SK-N-SH (cell line): ENCODE results near the gene TSPAN4. TPM values are rescaled to one million over a fixed set of nuclear protein-coding genes. Genes with fewer than 3 reads are reported as not detected.

Source experiments
- CTCF ChIA-PET: fragments of 300-600, 350-600 bp; formaldehyde crosslinking; extraction: SDS; loops from one replicate; lab custom pipeline; 2021; lab: Yijun Ruan, JAX
- POLR2A ChIA-PET: fragments of 350-600 bp; sonication (Branson Sonifier 250); formaldehyde crosslinking; extraction: SDS; loops from one replicate; lab custom pipeline; 2020; ENCODE audit warnings: antibody characterized with exemption, inconsistent platforms; lab: Yijun Ruan, JAX
- DNase-seq: peaks from one replicate; pipeline ENCODE4 v3.0.0; 2012
- H2AFZ ChIP-seq: fragments of 200-600 bp; sonication (generic); 2 replicates; pipeline ENCODE4 v1.8.1; 2016; ENCODE audit warnings: antibody characterized with exemption, mild to moderate bottlenecking, low read depth
- H3F3A ChIP-seq: fragments of 200-600 bp; sonication (generic); replicated peaks from 2 replicates; pipeline ENCODE3; 2016; ENCODE audit warnings: antibody characterized with exemption, mild to moderate bottlenecking; ENCODE audit not compliant: insufficient read depth
- H3K27ac ChIP-seq, 2 experiments: fragments of 200-500 bp in 1 of 2; fragments of 200-600 bp in 1 of 2; sonication (Bioruptor generic) in 1 of 2; sonication (generic), shearing (Covaris generic) in 1 of 2; 2 replicates each; pipeline versions ENCODE4 v1.5.1 to v1.6.1; 2014 to 2016; ENCODE audit warnings: low read depth in 2 of 2, inconsistent platforms in 1 of 2, low read length in 1 of 2, mild to moderate bottlenecking in 1 of 2, mixed read lengths in 1 of 2
- H3K27me3 ChIP-seq: fragments of 200-600 bp; sonication (generic), shearing (Covaris generic); 2 replicates; pipeline ENCODE4 v1.6.1; 2016; ENCODE audit warnings: mixed run types; ENCODE audit not compliant: insufficient read depth
- H3K36me3 ChIP-seq, 2 experiments: fragments of 200-500 bp in 1 of 2; fragments of 200-600 bp in 1 of 2; sonication (Bioruptor generic) in 1 of 2; sonication (generic) in 1 of 2; replicated peaks in 1 of 2; 2 replicates each; pipeline versions ENCODE3 to v1.5.1; 2014 to 2016; ENCODE audit warnings: low read length in 1 of 2, mild to moderate bottlenecking in 1 of 2; ENCODE audit not compliant: insufficient read depth in 2 of 2, control insufficient read depth in 1 of 2
- H3K4me1 ChIP-seq, 2 experiments: fragments of 200-500 bp in 1 of 2; fragments of 200-600 bp in 1 of 2; sonication (Bioruptor generic) in 1 of 2; sonication (generic), shearing (Covaris generic) in 1 of 2; 2 replicates each; pipeline versions ENCODE4 v1.5.1 to v1.6.1; 2014 to 2016; ENCODE audit warnings: low read depth in 1 of 2, low read length in 1 of 2, mixed run types in 1 of 2; ENCODE audit not compliant: insufficient read depth in 2 of 2, control insufficient read depth in 1 of 2
- H3K4me2 ChIP-seq: fragments of 200-600 bp; sonication (generic), shearing (Covaris generic); 2 replicates; pipeline ENCODE4 v1.6.1; 2017; ENCODE audit warnings: mixed run types
- H3K4me3 ChIP-seq, 2 experiments: fragments of 200-500 bp in 1 of 2; fragments of 200-600 bp in 1 of 2; sonication (Bioruptor generic) in 1 of 2; sonication (generic), shearing (Covaris generic) in 1 of 2; 2 replicates each; pipeline versions ENCODE4 v1.5.1 to v1.8.1; 2014 to 2016; ENCODE audit warnings: low read depth in 2 of 2, inconsistent platforms in 1 of 2, low read length in 1 of 2, mild to moderate bottlenecking in 1 of 2, mixed read lengths in 1 of 2, moderate library complexity in 1 of 2
- H3K79me2 ChIP-seq: fragments of 200-600 bp; sonication (generic); 2 replicates; pipeline ENCODE4 v1.8.1; 2017; ENCODE audit warnings: mild to moderate bottlenecking; ENCODE audit not compliant: insufficient read depth
- H3K9ac ChIP-seq: fragments of 200-600 bp; sonication (generic); 2 replicates; pipeline ENCODE4 v1.6.1; 2017; ENCODE audit warnings: mixed run types
- H3K9me2 ChIP-seq: fragments of 200-600 bp; sonication (generic); 2 replicates; pipeline ENCODE4 v1.6.1; 2017; ENCODE audit warnings: mixed run types
- H3K9me3 ChIP-seq: fragments of 200-600 bp; sonication (generic); 2 replicates; pipeline ENCODE4 v1.6.1; 2017; ENCODE audit warnings: mixed run types, mild to moderate bottlenecking, moderate library complexity
- H4K20me1 ChIP-seq: fragments of 200-600 bp; sonication (generic); 2 replicates; pipeline ENCODE4 v1.6.1; 2017; ENCODE audit warnings: mild to moderate bottlenecking, mixed run types; ENCODE audit not compliant: insufficient read depth
- EP300 ChIP-seq, 2 experiments: IDR thresholded peaks; 2 replicates each; pipeline versions ENCODE4 v1.4.0 to v1.6.1; 2012; ENCODE audit warnings: borderline replicate concordance in 1 of 2, low read depth in 1 of 2, low read length in 1 of 2
- EZH2phosphoT487 ChIP-seq: fragments of 200-600 bp; sonication (generic); IDR thresholded peaks from 2 replicates; pipeline ENCODE4 v1.6.1; 2017; ENCODE audit warnings: low read depth, mixed run types, mild to moderate bottlenecking, antibody characterized with exemption, moderate library complexity, borderline replicate concordance
- MXI1 ChIP-seq: IDR thresholded peaks from 2 replicates; pipeline ENCODE4 v1.6.1; 2012; ENCODE audit warnings: mild to moderate bottlenecking, low read depth, low read length, improper control_type of control experiment
- NFIC ChIP-seq: IDR thresholded peaks from 2 replicates; pipeline ENCODE4 v1.4.0; 2012; ENCODE audit warnings: borderline replicate concordance
- RCOR1 ChIP-seq: fragments of 150-350 bp; IDR thresholded peaks from 2 replicates; pipeline ENCODE4 v1.6.1; 2017; ENCODE audit warnings: antibody characterized with exemption, low read length
- SIN3A ChIP-seq: IDR thresholded peaks from 2 replicates; pipeline ENCODE4 v1.6.1; 2012; ENCODE audit warnings: low read depth, mild to moderate bottlenecking, low read length, moderate library complexity, borderline replicate concordance
- TAF1 ChIP-seq: IDR thresholded peaks from 2 replicates; pipeline ENCODE4 v1.6.1; 2012; ENCODE audit warnings: low read depth, mild to moderate bottlenecking, low read length, moderate library complexity, borderline replicate concordance
- TEAD4 ChIP-seq: IDR thresholded peaks from 2 replicates; pipeline ENCODE4 v1.4.0; 2012; ENCODE audit warnings: mild to moderate bottlenecking, borderline replicate concordance; ENCODE audit not compliant: insufficient read depth
- WGBS: methylation state at CpG from one replicate; pipeline ENCODE4 v1.1.6; 2017; ENCODE audit warnings: low lambda C conversion rate; 5-methylcytosine and 5-hydroxymethylcytosine counted together
- polyA plus RNA-seq, 3 experiments: library from polyadenylated mRNA; depleted of rRNA; stranded (reverse); fragments of >200 nt; gene quantifications; 2 replicates each; pipeline ENCODE4 v1.2.3, GENCODE V29; 2012
- TF ChIP-seq, protein P1 (sequence below): fragments of 150-350 bp; IDR thresholded peaks from 2 replicates; pipeline ENCODE4 v1.6.1; 2017; ENCODE audit warnings: antibody characterized with exemption, low read length, low read depth, borderline replicate concordance

Gene TSPAN4
- polyA plus RNA-seq, 1 of the 3 experiments (the other 2 are of a cell fraction), result 226 TPM

DNA sequence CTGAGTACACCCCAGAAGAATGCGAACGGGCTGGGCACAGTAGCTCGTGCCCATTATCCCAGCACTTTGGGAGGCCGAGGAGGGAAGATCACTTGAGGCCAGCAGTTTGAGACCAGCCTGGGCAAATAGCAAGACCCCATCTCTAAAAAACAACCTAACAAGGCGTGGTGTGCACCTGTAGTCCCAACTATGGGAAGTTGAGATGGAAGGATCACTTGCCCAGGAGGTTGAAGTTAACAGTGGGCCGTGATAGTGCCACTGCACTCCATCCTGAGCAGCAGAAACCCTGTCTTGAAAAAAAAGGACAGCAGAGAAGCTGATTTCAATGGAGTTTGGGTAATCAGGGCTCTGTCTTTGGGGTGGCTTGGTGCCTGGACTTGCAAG lies 29.6 kb upstream of the TSPAN4 start:
- 88% methylated on average over 4 of the region's 6 CpGs for WGBS

DNA sequence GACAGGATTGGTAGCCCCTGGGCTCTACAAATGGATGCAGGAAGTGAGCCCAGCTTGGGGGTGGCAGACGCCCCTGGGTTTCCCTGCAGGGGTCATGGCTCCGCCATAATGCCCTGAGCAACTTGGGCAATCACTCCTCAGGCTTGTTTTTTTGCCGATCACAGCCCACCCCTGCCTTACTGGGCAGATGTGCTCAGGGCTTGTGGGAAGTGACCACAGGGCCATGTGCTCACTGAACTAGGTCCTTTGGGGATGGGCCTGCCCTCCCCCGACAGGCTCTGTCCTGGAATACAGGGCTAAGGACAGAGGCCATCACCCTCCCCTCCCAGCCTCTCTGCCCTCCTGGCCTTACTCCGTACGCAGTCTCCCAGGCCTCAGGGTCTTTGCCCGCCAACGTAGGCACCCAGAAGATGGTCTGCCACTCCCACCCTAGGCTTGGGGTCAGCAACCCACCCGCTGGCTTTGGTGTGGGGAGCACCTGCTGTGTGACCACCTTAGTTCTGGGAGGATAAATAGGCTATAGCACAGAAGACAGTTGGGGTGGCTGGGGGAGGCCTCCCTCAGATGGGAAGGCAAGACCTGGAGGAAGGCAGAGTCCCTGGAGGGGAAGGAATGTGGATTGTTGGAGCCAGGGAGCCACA lies 29.1 kb upstream of the TSPAN4 start:
- no peak overlapping the region for H2AFZ ChIP-seq
- no peak overlapping the region for H3K4me2 ChIP-seq
- DNase-seq, result no peak
- H3K9ac ChIP-seq, result no peak overlapping the region
- H3K36me3 ChIP-seq, result peaks cover 27 to 28% of the 10 kb centered on the region in 2 experiments
- peaks cover 39% of the 10 kb centered on the region for H3K79me2 ChIP-seq
- POLR2A ChIA-PET, result no interaction called here
- peaks cover 34% of the 10 kb centered on the region for H3F3A ChIP-seq
- peaks cover 30% of the 10 kb centered on the region for H4K20me1 ChIP-seq
- H3K27me3 ChIP-seq, result no peaks in the 10 kb centered on the region
- peaks cover under 1 to 21% of the 10 kb centered on the region in 2 experiments; a peak in 2 of 4 replicates for H3K4me1 ChIP-seq
- 85% methylated on average over 3 of the region's 9 CpGs for WGBS
- H3K9me2 ChIP-seq, result no peaks in the 10 kb centered on the region
- H3K4me3 ChIP-seq, result no peak overlapping the region
- TF ChIP-seq MXI1 (no peak), SIN3A (peak; percentile 36; the same call in 1 of the 2 replicates)
- CTCF ChIA-PET, result no interaction called here
- no peaks in the 10 kb centered on the region for H3K9me3 ChIP-seq
- H3K27ac ChIP-seq, result no peak overlapping the region

More for the DNA sequence above, 29.6 kb upstream of the TSPAN4 start:
- Histone ChIP-seq H3K4me2 (no peak overlapping the region), H3K9me2 (no peaks in the 10 kb centered on the region), H3K27ac (no peak overlapping the region), H3K4me1 (peaks cover 6 to 19% of the 10 kb centered on the region in 2 experiments; a peak in 2 of 4 replicates), H3K36me3 (peaks cover 27 to 28% of the 10 kb centered on the region in 2 experiments), H3K4me3 (no peak overlapping the region), H3K9me3 (no peaks in the 10 kb centered on the region), H3K79me2 (peaks cover 44% of the 10 kb centered on the region), H4K20me1 (peaks cover 30% of the 10 kb centered on the region), H2AFZ (no peak overlapping the region), H3K9ac (no peak overlapping the region), H3K27me3 (no peaks in the 10 kb centered on the region), H3F3A (peaks cover 37% of the 10 kb centered on the region)
- CTCF ChIA-PET, result interaction anchor here (1.1 kb wide), 1 partner anchor 86 kb away, joined by 3 read pairs; no protein-coding TSS in a partner anchor
- POLR2A ChIA-PET, result no interaction called here
- no peak for TF ChIP-seq NFIC
- no peak for TF ChIP-seq TAF1
- TF ChIP-seq, protein P1, sequence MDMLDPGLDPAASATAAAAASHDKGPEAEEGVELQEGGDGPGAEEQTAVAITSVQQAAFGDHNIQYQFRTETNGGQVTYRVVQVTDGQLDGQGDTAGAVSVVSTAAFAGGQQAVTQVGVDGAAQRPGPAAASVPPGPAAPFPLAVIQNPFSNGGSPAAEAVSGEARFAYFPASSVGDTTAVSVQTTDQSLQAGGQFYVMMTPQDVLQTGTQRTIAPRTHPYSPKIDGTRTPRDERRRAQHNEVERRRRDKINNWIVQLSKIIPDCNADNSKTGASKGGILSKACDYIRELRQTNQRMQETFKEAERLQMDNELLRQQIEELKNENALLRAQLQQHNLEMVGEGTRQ, result no peak
- TF ChIP-seq RCOR1, result no peak
- TF ChIP-seq TEAD4, result no peak
- TF ChIP-seq EZH2phosphoT487, result no peak
- TF ChIP-seq EP300 (IDR thresholded peaks at IDR 0.05; ENCODE audit: borderline replicate concordance in 1 of 2, low read depth in 1 of 2, low read length in 1 of 2), result no peak
- no peak for DNase-seq
